Astrocyte (in vitro differentiated cells and primary cell): ENCODE results near the gene VDR. TPM values are rescaled to one million over a fixed set of nuclear protein-coding genes. Genes with fewer than 3 reads are reported as not detected.

ENCODE experiments used
- DNase-seq: peaks from one replicate; pipeline ENCODE4 v3.0.0-alpha.2; 2010; ENCODE audit warnings: low read depth
- FAIRE-seq: peaks from 2 replicates; lab custom pipeline; 2011; peaks lifted over from hg19 to GRCh38; lab: Jason Lieb, UNC
- H2AFZ ChIP-seq: 2 replicates; pipeline ENCODE4 v1.6.0; 2012; ENCODE audit warnings: low read depth, low read length, inconsistent platforms
- H3K27ac ChIP-seq: 2 replicates; pipeline ENCODE4 v1.5.1; 2011; ENCODE audit warnings: low read depth, low read length, inconsistent platforms
- H3K27me3 ChIP-seq: 2 replicates; pipeline ENCODE4 v1.6.0; 2011; ENCODE audit warnings: low read length, inconsistent platforms; ENCODE audit not compliant: insufficient read depth
- H3K36me3 ChIP-seq: 2 replicates; pipeline ENCODE4 v1.5.1; 2011; ENCODE audit warnings: low read length, inconsistent platforms; ENCODE audit not compliant: insufficient read depth
- H3K4me1 ChIP-seq: 2 replicates; pipeline ENCODE4 v1.5.1; 2011; ENCODE audit warnings: low read length, inconsistent platforms; ENCODE audit not compliant: insufficient read depth
- H3K4me2 ChIP-seq: 2 replicates; pipeline ENCODE4 v1.6.0; 2012; ENCODE audit warnings: low read length, inconsistent platforms
- H3K4me3 ChIP-seq: 2 replicates; pipeline ENCODE4 v1.5.1; 2011; ENCODE audit warnings: low read depth, mild to moderate bottlenecking, low read length, inconsistent platforms; ENCODE audit not compliant: insufficient read depth
- H3K79me2 ChIP-seq: 2 replicates; pipeline ENCODE4 v1.6.0; 2012; ENCODE audit warnings: mild to moderate bottlenecking, low read length, inconsistent platforms; ENCODE audit not compliant: insufficient read depth
- H3K9ac ChIP-seq: 2 replicates; pipeline ENCODE4 v1.6.0; 2012; ENCODE audit warnings: mild to moderate bottlenecking, low read length, inconsistent platforms
- H3K9me3 ChIP-seq: 2 replicates; pipeline ENCODE4 v1.5.1; 2012; ENCODE audit warnings: low read depth, mild to moderate bottlenecking, low read length, inconsistent platforms; ENCODE audit not compliant: insufficient read depth
- H4K20me1 ChIP-seq: 2 replicates; pipeline ENCODE4 v1.6.0; 2012; ENCODE audit warnings: low read length, inconsistent platforms; ENCODE audit not compliant: insufficient read depth
- H3K27ac Mint-ChIP-seq: one replicate; pipeline ENCODE4 v1.8.0; 2021; ENCODE audit warnings: mild to moderate bottlenecking, mixed read lengths; ENCODE audit not compliant: unreplicated experiment
- H3K27me3 Mint-ChIP-seq: one replicate; pipeline ENCODE4 v1.8.0; 2021; ENCODE audit warnings: low read depth, mixed read lengths; ENCODE audit not compliant: unreplicated experiment
- H3K36me3 Mint-ChIP-seq: one replicate; pipeline ENCODE4 v1.8.0; 2021; ENCODE audit warnings: low read depth, mixed read lengths; ENCODE audit not compliant: unreplicated experiment
- H3K4me1 Mint-ChIP-seq: one replicate; pipeline ENCODE4 v1.8.0; 2021; ENCODE audit warnings: low read depth, mixed read lengths; ENCODE audit not compliant: unreplicated experiment
- H3K4me3 Mint-ChIP-seq: one replicate; pipeline ENCODE4 v1.8.0; 2021; ENCODE audit warnings: mild to moderate bottlenecking, moderate library complexity, mixed read lengths; ENCODE audit not compliant: unreplicated experiment
- H3K9me3 Mint-ChIP-seq: one replicate; pipeline ENCODE4 v1.8.0; 2021; ENCODE audit warnings: mild to moderate bottlenecking, mixed read lengths; ENCODE audit not compliant: unreplicated experiment
- EZH2 ChIP-seq: IDR thresholded peaks from 2 replicates; pipeline ENCODE4 v1.6.1; 2012; ENCODE audit warnings: mild to moderate bottlenecking, low read length, inconsistent platforms; ENCODE audit not compliant: insufficient read depth
- total RNA-seq: library from RNA; stranded (reverse); gene quantifications from 2 replicates; pipeline ENCODE4 v1.2.1, GENCODE V29; 2021
- TF ChIP-seq, protein P1 (sequence below): IDR thresholded peaks from 2 replicates; pipeline ENCODE4 v1.5.1; 2011; ENCODE audit warnings: low read depth, mild to moderate bottlenecking, inconsistent platforms, low read length, moderate library complexity; ENCODE audit not compliant: insufficient read depth

Gene VDR
- total RNA-seq, 1 donor from 2014 or later = 6.6 TPM

DNA sequence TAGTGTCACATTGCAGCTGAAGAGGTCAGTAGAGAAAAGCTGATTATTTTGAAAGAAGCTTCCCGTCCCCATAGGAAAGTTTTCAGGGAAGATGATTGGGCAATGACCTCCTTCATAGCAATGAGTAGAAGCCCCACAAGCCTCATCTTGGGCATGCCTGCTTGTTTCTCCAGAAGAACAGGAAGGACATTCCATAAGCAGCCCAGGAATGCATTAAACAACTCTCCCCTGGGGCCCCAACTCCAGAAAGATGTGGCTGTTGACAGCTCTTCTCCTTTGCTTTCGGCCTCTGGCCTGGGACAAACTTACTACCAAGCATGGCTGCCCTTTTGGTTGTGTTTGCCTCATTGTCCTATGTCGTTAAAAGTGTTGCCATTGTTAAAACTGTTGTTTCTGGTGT, 5.7 kb upstream of the VDR start:
- no peak for DNase-seq
- H3K4me3 ChIP-seq = no peak overlapping the region
- no peaks in the 10 kb centered on the region for H4K20me1 ChIP-seq
- peaks cover 1% of the 10 kb centered on the region for H3K4me1 ChIP-seq
- TF ChIP-seq, protein P1, sequence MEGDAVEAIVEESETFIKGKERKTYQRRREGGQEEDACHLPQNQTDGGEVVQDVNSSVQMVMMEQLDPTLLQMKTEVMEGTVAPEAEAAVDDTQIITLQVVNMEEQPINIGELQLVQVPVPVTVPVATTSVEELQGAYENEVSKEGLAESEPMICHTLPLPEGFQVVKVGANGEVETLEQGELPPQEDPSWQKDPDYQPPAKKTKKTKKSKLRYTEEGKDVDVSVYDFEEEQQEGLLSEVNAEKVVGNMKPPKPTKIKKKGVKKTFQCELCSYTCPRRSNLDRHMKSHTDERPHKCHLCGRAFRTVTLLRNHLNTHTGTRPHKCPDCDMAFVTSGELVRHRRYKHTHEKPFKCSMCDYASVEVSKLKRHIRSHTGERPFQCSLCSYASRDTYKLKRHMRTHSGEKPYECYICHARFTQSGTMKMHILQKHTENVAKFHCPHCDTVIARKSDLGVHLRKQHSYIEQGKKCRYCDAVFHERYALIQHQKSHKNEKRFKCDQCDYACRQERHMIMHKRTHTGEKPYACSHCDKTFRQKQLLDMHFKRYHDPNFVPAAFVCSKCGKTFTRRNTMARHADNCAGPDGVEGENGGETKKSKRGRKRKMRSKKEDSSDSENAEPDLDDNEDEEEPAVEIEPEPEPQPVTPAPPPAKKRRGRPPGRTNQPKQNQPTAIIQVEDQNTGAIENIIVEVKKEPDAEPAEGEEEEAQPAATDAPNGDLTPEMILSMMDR = no peak
- TF ChIP-seq EZH2 = no peak
- no peak overlapping the region for H3K4me2 ChIP-seq
- H2AFZ ChIP-seq = no peak overlapping the region
- no peaks in the 10 kb centered on the region for H3K9me3 ChIP-seq
- Mint-ChIP-seq H3K27ac (no peak overlapping the region), H3K36me3 (no peaks in the 10 kb centered on the region), H3K27me3 (peaks cover 44% of the 10 kb centered on the region), H3K4me1 (peaks cover 7% of the 10 kb centered on the region), H3K4me3 (no peak overlapping the region), H3K9me3 (no peaks in the 10 kb centered on the region)
- FAIRE-seq = peak; percentile 9
- no peaks in the 10 kb centered on the region for H3K79me2 ChIP-seq
- H3K9ac ChIP-seq = no peak overlapping the region
- no peaks in the 10 kb centered on the region for H3K36me3 ChIP-seq
- H3K27me3 ChIP-seq = peaks cover 45% of the 10 kb centered on the region
- no peak overlapping the region for H3K27ac ChIP-seq

DNA sequence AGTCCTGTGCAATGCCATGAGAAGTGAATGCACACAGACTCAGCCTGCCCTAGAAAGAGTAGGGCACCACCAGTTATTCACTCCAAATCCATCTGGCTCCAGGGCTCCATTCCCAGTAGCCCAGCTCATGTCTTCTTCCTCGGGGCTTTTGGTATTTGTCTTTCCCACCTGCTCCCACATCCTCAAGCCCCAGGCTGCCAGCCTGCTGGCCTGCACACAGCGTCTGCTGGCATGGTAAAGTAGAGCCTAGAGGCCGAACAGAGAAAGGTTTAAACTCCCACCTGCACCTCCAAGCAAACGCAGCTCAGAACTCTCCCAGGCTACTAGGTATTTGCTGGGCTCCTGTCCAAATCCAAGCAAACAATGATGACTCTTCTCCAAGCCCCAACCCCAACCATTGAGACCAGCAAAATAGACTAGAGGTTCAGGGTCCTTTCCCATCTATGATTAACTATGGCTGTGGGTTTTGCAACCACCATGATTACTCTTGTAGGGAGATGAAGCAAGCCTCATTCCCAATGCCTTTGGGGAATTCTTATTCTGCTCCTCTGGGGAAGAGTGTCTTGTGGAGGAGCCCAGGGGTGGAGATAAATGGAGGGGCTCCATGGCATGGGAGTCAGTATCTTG, 5.2 kb upstream of the VDR start:
- Mint-ChIP-seq H3K4me3 (no peak overlapping the region), H3K4me1 (peaks cover 7% of the 10 kb centered on the region), H3K27ac (no peak overlapping the region), H3K36me3 (no peaks in the 10 kb centered on the region), H3K27me3 (peaks cover 44% of the 10 kb centered on the region), H3K9me3 (no peaks in the 10 kb centered on the region)
- Histone ChIP-seq H3K9ac (no peak overlapping the region), H3K79me2 (no peaks in the 10 kb centered on the region), H4K20me1 (no peaks in the 10 kb centered on the region), H3K36me3 (no peaks in the 10 kb centered on the region), H2AFZ (no peak overlapping the region), H3K4me1 (peaks cover 7% of the 10 kb centered on the region), H3K9me3 (no peaks in the 10 kb centered on the region), H3K4me3 (no peak overlapping the region), H3K4me2 (no peak overlapping the region), H3K27ac (no peak overlapping the region), H3K27me3 (peaks cover 50% of the 10 kb centered on the region)
- no peak for DNase-seq
- FAIRE-seq = no peak
- no peak for TF ChIP-seq EZH2
- TF ChIP-seq, protein P1 = no peak

DNA sequence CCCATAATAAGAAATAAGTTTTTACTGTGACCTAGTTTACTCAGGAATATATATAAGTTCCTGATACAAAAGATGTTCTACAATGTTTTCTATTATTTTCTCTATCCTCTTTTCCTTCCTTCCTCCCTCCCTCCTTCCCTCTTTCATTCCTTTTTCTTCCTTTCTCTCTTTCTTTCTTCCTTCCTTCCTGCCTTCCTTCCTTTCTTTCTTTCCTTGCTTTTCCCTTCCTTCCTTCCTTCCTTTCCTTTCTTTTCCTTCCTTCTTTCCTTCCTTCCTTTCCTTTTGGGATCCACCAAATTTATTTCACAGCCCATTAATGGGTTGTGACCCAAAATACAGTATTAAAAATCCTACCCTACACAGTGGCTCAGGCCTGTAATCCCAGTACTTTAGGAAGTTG, 3.9 kb upstream of the VDR start:
- Histone ChIP-seq H3K4me1 (peaks cover 15% of the 10 kb centered on the region), H3K36me3 (no peaks in the 10 kb centered on the region), H3K27me3 (peaks cover 50% of the 10 kb centered on the region), H3K4me3 (no peak overlapping the region), H4K20me1 (peaks cover under 1% of the 10 kb centered on the region), H3K9me3 (no peaks in the 10 kb centered on the region), H3K4me2 (no peak overlapping the region), H3K27ac (no peak overlapping the region), H3K79me2 (no peaks in the 10 kb centered on the region), H2AFZ (no peak overlapping the region), H3K9ac (no peak overlapping the region)
- Mint-ChIP-seq H3K4me1 (peaks cover 8% of the 10 kb centered on the region), H3K9me3 (no peaks in the 10 kb centered on the region), H3K4me3 (no peak overlapping the region), H3K27ac (no peak overlapping the region), H3K36me3 (no peaks in the 10 kb centered on the region), H3K27me3 (peaks cover 44% of the 10 kb centered on the region)
- FAIRE-seq (no peak), DNase-seq (no peak)
- no peak for TF ChIP-seq EZH2
- TF ChIP-seq, protein P1 = no peak
